Fibroblast of the aortic adventitia (primary cell): Measurements from ENCODE around the gene ABHD17A. TPM values are rescaled to one million over a fixed set of nuclear protein-coding genes. Genes with fewer than 3 reads are reported as not detected.

Source experiments
- DNase-seq: peaks from one replicate; pipeline ENCODE4 v3.0.0-alpha.2; 2010; ENCODE audit warnings: low read depth
- H3K4me3 ChIP-seq: 2 replicates; pipeline ENCODE4 v1.5.1; 2011; ENCODE audit warnings: low read depth, mild to moderate bottlenecking, control low read depth, low read length, moderate library complexity
- CTCF ChIP-seq: IDR thresholded peaks from 2 replicates; pipeline ENCODE4 v1.5.1; 2011; ENCODE audit warnings: mild to moderate bottlenecking, low read length, control low read depth, inconsistent platforms; ENCODE audit not compliant: insufficient read depth
- total RNA-seq: library from RNA; depleted of rRNA; stranded (reverse); fragments of >200 nt; gene quantifications from 2 replicates; pipeline ENCODE4 v1.2.3, GENCODE V29; 2012; ENCODE audit warnings: low replicate concordance

ABHD17A gene
- total RNA-seq, 1 donor, result 48.0 TPM

GRCh38 chr19:1911098-1911497 lies 25.8 kb upstream of the ABHD17A start:
- TF ChIP-seq CTCF, result no peak
- DNase-seq, result no peak
- H3K4me3 ChIP-seq, result no peak overlapping the region

DNA sequence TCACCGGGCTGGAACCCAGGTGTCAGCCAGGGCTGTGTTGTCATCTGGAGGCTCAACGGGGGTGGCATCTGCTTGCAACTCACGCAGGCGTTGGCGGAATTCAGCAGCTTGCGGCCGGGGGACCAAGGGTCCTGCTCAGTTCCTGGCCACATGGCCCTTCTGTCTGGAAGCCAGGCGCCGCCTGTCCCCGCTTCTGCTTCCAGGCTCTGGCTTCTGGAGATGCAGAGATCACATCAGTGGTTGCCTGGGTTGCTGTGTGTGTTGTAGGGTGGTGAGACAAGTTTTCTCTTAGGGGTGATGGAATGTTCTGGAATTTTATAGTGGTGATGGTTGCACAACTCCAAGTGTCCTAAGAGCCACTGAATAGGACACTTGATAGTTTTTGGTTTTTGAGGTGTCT lies 24.9 kb upstream of the ABHD17A start:
- no peak overlapping the region for H3K4me3 ChIP-seq
- TF ChIP-seq CTCF, result no peak
- no peak for DNase-seq

GRCh38 chr19:1909761-1910080 lies 24.4 kb upstream of the ABHD17A start:
- no peak for TF ChIP-seq CTCF
- DNase-seq, result no peak
- H3K4me3 ChIP-seq, result no peak overlapping the region

DNA sequence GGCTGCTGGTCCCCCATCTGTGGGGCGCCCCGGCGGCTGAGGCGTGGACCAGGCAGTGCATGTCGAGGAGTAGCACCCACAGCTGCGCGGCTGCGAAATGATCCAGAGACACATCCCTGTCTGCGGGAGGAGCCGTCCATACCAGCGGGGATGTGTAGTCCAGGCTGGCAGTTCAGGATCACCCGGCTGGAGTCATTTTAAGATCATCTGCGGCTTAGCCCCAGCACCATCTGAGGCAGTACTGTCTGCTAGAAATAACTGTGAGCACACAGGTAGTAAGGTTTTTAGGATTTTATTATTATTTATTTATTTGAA lies 23.0 kb upstream of the ABHD17A start:
- H3K4me3 ChIP-seq, result no peak overlapping the region
- TF ChIP-seq CTCF, result no peak
- no peak for DNase-seq

DNA sequence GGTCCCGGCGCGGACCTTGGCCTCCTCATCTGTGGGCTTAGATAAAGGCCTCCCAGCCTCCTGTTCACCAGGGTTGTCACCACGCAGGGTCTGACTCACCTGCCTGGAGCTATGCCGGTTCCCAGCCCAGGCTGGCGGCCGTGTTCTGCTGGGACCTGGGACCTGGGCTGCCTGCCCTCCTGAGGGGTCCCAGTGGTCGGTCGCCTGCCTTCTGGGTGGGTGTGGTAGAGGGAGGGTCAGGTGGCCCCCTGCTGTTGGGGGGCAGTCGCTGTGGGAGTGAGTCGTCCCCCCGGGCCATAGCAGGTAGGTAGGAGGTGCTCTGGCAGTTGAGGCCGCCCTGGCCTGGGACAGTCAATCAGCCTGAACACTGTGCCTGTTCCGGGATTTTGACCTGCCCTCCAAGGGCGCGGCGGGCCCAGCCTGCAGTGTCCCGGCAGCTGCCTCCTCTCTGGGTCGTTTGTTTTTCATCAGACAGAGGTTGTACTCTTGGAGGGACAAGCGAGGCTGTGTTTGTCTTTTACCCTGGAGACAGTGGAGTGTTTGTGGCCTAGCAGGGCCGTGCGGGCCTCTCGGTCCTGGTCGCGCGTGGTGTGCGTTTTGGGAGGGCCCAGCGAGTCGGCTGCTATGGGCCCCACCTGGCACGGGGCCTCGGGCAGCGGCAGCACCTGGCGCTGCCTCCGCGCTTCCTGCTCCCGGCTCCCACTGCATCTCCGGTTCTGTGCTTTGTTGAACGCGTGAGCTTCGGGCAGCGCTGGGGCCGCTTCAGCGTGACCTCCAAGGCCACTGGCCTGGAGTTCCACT lies 22.5 kb upstream of the ABHD17A start:
- TF ChIP-seq CTCF, result no peak
- no peak for DNase-seq
- H3K4me3 ChIP-seq, result no peak overlapping the region

DNA sequence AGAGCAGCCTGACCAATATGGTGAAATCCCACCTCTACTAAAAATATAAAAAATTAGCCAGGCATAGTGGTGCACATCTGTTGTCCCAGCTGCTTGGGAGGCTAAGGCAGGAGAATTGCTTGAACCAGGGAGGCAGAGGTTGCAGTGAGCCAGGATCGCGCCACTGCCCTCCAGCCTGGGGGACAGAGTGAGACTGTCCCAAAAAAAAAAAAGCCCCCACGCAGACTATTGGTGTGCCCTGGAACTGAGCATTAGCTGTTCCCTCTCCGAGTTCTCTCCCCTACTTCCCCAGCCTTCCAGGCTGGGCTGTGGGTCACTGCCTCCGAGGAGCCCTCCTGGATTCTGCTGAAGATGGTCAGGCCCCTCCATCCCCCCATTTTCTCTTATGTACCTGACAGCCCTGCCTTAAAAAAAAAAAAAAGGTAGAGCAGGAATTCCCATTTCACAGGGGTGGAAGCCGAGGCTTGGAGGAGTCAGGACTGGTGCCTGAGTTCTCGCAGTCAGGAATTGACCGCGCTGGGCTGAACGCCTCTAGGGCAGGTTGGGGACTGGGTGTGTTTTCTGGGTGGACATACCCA lies 21.8 kb upstream of the ABHD17A start:
- H3K4me3 ChIP-seq, result no peak overlapping the region
- no peak for DNase-seq
- no peak for TF ChIP-seq CTCF
